HEK293 (cell line): ENCODE results near the gene PIP4K2A.
"Not testable (repeated sequence)": the region's sequence is repeated elsewhere in the genome, so short reads cannot be mapped to it uniquely, and the experiment has no call there.

Experiments
- CTCF ChIA-PET: fragments of 350-600 bp; formaldehyde crosslinking; extraction: SDS; loops from one replicate; lab custom pipeline; 2021; ENCODE audit warnings: antibody characterized with exemption; lab: Yijun Ruan, JAX
- POLR2A ChIA-PET: fragments of 300-600 bp; formaldehyde crosslinking; extraction: SDS; loops from one replicate; lab custom pipeline; 2020; ENCODE audit warnings: antibody characterized with exemption, inconsistent platforms; lab: Yijun Ruan, JAX
- H3K27ac ChIP-seq: fragments of 200-500 bp; sonication (Bioruptor generic); 2 replicates; pipeline ENCODE4 v1.5.1; 2014; ENCODE audit warnings: low read depth, low read length, control low read depth, inconsistent platforms; ENCODE audit errors: extremely low read depth
- H3K36me3 ChIP-seq, 2 experiments: fragments of 200-500 bp in 1 of 2; sonication (Bioruptor generic) in 1 of 2; 1 replicate in 1 of 2; 2 replicates in 1 of 2; pipeline ENCODE4 v1.5.1; 2014 to 2017; ENCODE audit warnings: inconsistent platforms in 2 of 2, low read length in 2 of 2; ENCODE audit not compliant: control insufficient read depth in 2 of 2, insufficient read depth in 1 of 2
- H3K4me1 ChIP-seq: fragments of 200-500 bp; sonication (Bioruptor generic); 2 replicates; pipeline ENCODE4 v1.5.1; 2014; ENCODE audit warnings: mild to moderate bottlenecking, low read length, inconsistent platforms; ENCODE audit not compliant: control insufficient read depth, insufficient read depth
- H3K4me3 ChIP-seq: 2 replicates; pipeline ENCODE4 v1.5.1; 2011; ENCODE audit warnings: low read depth, mild to moderate bottlenecking, control low read depth, low read length, moderate library complexity
- H3K9me3 ChIP-seq: fragments of 200-500 bp; sonication (Bioruptor generic); 2 replicates; pipeline ENCODE4 v1.5.1; 2014; ENCODE audit warnings: low read depth, low read length, inconsistent platforms; ENCODE audit not compliant: control insufficient read depth, insufficient read depth
- HOXC10 ChIP-seq: sonication (generic); formaldehyde crosslinking; IDR thresholded peaks from 2 replicates; pipeline ENCODE4 v1.8.1; 2023; ENCODE audit warnings: mild to moderate bottlenecking, missing genetic modification reagents
- KLF1 ChIP-seq: fragments of 450-650 bp; formaldehyde crosslinking; IDR thresholded peaks from 2 replicates; pipeline ENCODE4 v1.5.1; 2016; ENCODE audit warnings: missing biosample characterization, missing genetic modification characterization
- KLF10 ChIP-seq: fragments of 450-650 bp; IDR thresholded peaks from 2 replicates; pipeline ENCODE4 v1.5.1; 2018; ENCODE audit warnings: missing biosample characterization, mild to moderate bottlenecking, missing genetic modification characterization
- MZF1 ChIP-seq: fragments of 450-650 bp; formaldehyde crosslinking; IDR thresholded peaks from 2 replicates; pipeline ENCODE4 v1.5.1; 2017; ENCODE audit warnings: missing biosample characterization, missing genetic modification characterization, borderline replicate concordance
- OVOL3 ChIP-seq: fragments of 450-650 bp; formaldehyde crosslinking; IDR thresholded peaks from 2 replicates; pipeline ENCODE4 v1.5.1; 2016; ENCODE audit warnings: missing biosample characterization, missing genetic modification characterization
- SCRT1 ChIP-seq: fragments of 450-650 bp; formaldehyde crosslinking; IDR thresholded peaks from 2 replicates; pipeline ENCODE4 v1.5.1; 2016; ENCODE audit warnings: missing biosample characterization, missing genetic modification characterization, borderline replicate concordance
- ZBTB20 ChIP-seq: fragments of 450-650 bp; formaldehyde crosslinking; IDR thresholded peaks from 2 replicates; pipeline ENCODE4 v1.5.1; 2016; ENCODE audit warnings: missing biosample characterization, missing genetic modification characterization
- ZFP3 ChIP-seq: fragments of 450-650 bp; formaldehyde crosslinking; IDR thresholded peaks from 2 replicates; pipeline ENCODE4 v1.5.1; 2016; ENCODE audit warnings: low read depth, missing biosample characterization, missing genetic modification characterization
- ZNF138 ChIP-seq: fragments of 450-650 bp; formaldehyde crosslinking; IDR thresholded peaks from 2 replicates; pipeline ENCODE4 v1.5.1; 2016; ENCODE audit warnings: missing biosample characterization, missing genetic modification characterization, borderline replicate concordance
- ZNF24 ChIP-seq: fragments of 450-650 bp; formaldehyde crosslinking; IDR thresholded peaks from 2 replicates; pipeline ENCODE4 v1.5.1; 2016; ENCODE audit warnings: missing biosample characterization, missing genetic modification characterization
- ZNF350 ChIP-seq: fragments of 450-650 bp; formaldehyde crosslinking; IDR thresholded peaks from 2 replicates; pipeline ENCODE4 v1.5.0; 2017; ENCODE audit warnings: missing biosample characterization, mild to moderate bottlenecking, missing genetic modification characterization
- ZNF610 ChIP-seq: fragments of 450-650 bp; formaldehyde crosslinking; IDR thresholded peaks from 2 replicates; pipeline ENCODE4 v1.5.1; 2016; ENCODE audit warnings: missing biosample characterization, missing genetic modification characterization, borderline replicate concordance
- ZNF626 ChIP-seq: fragments of 450-650 bp; sonication (Bioruptor Pico); formaldehyde crosslinking; IDR thresholded peaks from 2 replicates; pipeline ENCODE4 v1.5.1; 2018; ENCODE audit warnings: missing biosample characterization, missing genetic modification characterization, inconsistent platforms
- ZNF843 ChIP-seq: fragments of 450-650 bp; formaldehyde crosslinking; IDR thresholded peaks from 2 replicates; pipeline ENCODE4 v1.5.1; 2016; ENCODE audit warnings: missing biosample characterization, missing genetic modification characterization
- ZXDB ChIP-seq: fragments of 450-650 bp; formaldehyde crosslinking; IDR thresholded peaks from 2 replicates; pipeline ENCODE4 v1.5.1; 2016; ENCODE audit warnings: missing biosample characterization, missing genetic modification characterization
- TF ChIP-seq, protein P1 (sequence below): fragments of 450-650 bp; formaldehyde crosslinking; IDR thresholded peaks from 2 replicates; pipeline ENCODE4 v1.5.1; 2016; ENCODE audit warnings: missing biosample characterization, missing genetic modification characterization, borderline replicate concordance
- TF ChIP-seq, protein P2 (sequence below): fragments of 450-650 bp; formaldehyde crosslinking; IDR thresholded peaks from 2 replicates; pipeline ENCODE4 v1.5.1; 2016; ENCODE audit warnings: missing biosample characterization, missing genetic modification characterization
- TF ChIP-seq, protein P3 (sequence below): fragments of 450-650 bp; formaldehyde crosslinking; conservative IDR thresholded peaks from 2 replicates; pipeline ENCODE4 v1.5.1; 2016; ENCODE audit warnings: low read depth, missing biosample characterization, missing genetic modification characterization

The PIP4K2A gene

DNA sequence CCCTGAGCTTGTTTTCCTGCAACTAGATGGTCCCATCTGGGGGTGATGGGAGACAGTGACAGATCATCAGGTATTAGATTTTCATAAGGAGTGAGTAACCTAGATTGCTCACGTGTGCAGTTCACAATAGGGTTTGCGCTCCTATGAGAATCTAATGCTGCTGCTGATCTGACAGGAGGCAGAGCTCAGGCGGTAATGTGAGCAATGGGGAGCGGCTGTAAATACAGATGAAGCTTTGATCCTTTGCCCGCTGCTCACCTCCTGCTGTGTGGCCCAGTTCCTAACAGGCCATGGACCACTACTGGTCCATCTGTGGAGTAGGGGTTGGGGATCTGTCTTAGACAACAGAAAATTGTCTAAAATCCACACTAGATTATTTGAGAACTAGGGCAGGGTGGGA, 22.3 kb downstream of the PIP4K2A start:
- CTCF ChIA-PET, H3K4me1 ChIP-seq, H3K36me3 ChIP-seq, POLR2A ChIA-PET, H3K4me3 ChIP-seq, H3K27ac ChIP-seq, H3K9me3 ChIP-seq: not testable (repeated sequence)
- peak; percentile 99 for TF ChIP-seq ZNF610

DNA sequence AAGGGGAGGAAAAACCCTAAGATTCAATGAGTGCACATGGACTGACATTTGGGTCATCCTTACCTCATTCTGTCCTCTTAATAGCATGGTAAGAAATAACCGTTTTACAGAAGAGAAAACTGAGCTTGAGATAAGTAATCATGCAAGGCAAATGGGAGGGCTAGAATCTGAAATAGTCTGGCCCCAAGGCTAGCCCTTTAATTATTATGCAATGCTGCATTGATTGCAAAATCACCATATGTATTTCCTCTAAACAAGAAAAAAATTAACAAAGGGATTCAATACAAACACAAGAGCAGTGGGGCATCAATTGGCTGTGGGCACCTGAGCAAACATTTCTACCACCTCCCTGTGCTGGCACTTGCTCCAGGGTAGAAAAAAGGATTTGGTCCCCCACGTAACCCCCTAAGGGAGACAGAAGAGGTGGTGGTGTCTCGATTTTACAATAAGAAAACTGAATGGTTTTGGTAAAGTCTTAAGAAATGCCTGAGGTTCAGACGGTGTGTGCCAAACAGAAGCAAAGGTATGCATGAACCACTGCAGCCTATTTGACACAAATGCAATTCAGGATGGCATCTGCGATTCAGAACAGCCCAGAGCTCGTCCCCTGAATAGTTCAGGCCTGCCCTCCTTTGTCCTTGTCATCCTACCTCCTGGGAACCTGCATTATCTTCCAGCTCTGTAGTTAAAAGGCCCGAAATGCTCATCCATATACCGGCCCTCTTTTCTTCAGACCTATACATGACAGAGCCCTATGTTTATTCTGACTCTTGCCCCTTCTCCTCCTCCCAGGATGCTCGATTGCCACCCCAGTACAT, 23.6 kb downstream of the PIP4K2A start:
- ChIA-PET CTCF (interaction anchor here (1.0 kb wide), 1 partner anchor 63 kb away, joined by 3 read pairs; no protein-coding TSS in a partner anchor), POLR2A (no interaction called here)
- H3K27ac ChIP-seq = no peak overlapping the region
- H3K4me1 ChIP-seq = no peaks in the 10 kb centered on the region; the same call in 1 of the 2 replicates
- no peaks in the 10 kb centered on the region for H3K9me3 ChIP-seq
- H3K36me3 ChIP-seq = no peaks in the 10 kb centered on the region
- no peak overlapping the region for H3K4me3 ChIP-seq
- no peak for TF ChIP-seq ZNF626 (tag by site-specific recombination)
- TF ChIP-seq ZNF610 = no peak
- TF ChIP-seq, protein P1, sequence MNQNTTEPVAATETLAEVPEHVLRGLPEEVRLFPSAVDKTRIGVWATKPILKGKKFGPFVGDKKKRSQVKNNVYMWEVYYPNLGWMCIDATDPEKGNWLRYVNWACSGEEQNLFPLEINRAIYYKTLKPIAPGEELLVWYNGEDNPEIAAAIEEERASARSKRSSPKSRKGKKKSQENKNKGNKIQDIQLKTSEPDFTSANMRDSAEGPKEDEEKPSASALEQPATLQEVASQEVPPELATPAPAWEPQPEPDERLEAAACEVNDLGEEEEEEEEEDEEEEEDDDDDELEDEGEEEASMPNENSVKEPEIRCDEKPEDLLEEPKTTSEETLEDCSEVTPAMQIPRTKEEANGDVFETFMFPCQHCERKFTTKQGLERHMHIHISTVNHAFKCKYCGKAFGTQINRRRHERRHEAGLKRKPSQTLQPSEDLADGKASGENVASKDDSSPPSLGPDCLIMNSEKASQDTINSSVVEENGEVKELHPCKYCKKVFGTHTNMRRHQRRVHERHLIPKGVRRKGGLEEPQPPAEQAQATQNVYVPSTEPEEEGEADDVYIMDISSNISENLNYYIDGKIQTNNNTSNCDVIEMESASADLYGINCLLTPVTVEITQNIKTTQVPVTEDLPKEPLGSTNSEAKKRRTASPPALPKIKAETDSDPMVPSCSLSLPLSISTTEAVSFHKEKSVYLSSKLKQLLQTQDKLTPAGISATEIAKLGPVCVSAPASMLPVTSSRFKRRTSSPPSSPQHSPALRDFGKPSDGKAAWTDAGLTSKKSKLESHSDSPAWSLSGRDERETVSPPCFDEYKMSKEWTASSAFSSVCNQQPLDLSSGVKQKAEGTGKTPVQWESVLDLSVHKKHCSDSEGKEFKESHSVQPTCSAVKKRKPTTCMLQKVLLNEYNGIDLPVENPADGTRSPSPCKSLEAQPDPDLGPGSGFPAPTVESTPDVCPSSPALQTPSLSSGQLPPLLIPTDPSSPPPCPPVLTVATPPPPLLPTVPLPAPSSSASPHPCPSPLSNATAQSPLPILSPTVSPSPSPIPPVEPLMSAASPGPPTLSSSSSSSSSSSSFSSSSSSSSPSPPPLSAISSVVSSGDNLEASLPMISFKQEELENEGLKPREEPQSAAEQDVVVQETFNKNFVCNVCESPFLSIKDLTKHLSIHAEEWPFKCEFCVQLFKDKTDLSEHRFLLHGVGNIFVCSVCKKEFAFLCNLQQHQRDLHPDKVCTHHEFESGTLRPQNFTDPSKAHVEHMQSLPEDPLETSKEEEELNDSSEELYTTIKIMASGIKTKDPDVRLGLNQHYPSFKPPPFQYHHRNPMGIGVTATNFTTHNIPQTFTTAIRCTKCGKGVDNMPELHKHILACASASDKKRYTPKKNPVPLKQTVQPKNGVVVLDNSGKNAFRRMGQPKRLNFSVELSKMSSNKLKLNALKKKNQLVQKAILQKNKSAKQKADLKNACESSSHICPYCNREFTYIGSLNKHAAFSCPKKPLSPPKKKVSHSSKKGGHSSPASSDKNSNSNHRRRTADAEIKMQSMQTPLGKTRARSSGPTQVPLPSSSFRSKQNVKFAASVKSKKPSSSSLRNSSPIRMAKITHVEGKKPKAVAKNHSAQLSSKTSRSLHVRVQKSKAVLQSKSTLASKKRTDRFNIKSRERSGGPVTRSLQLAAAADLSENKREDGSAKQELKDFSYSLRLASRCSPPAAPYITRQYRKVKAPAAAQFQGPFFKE = no peak
- TF ChIP-seq SCRT1 (tag by site-specific recombination) = no peak
- TF ChIP-seq, protein P2, sequence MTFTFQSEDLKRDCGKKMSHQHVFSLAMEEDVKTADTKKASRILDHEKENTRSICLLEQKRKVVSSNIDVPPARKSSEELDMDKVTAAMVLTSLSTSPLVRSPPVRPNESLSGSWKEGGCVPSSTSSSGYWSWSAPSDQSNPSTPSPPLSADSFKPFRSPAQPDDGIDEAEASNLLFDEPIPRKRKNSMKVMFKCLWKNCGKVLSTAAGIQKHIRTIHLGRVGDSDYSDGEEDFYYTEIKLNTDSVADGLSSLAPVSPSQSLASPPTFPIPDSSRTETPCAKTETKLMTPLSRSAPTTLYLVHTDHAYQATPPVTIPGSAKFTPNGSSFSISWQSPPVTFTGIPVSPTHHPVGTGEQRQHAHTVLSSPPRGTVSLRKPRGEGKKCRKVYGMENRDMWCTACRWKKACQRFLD (tag by site-specific recombination) = no peak
- TF ChIP-seq ZNF138 (tag by site-specific recombination) = no peak
- no peak for TF ChIP-seq OVOL3 (tag by site-specific recombination)
- no peak for TF ChIP-seq KLF10 (tag by site-specific recombination)
- no peak for TF ChIP-seq ZNF24 (tag by site-specific recombination)
- TF ChIP-seq ZNF843 (tag by site-specific recombination) = no peak
- TF ChIP-seq HOXC10 (CRISPR knock-in tag) = no peak
- no peak for TF ChIP-seq KLF1 (tag by site-specific recombination)
- TF ChIP-seq, protein P3, sequence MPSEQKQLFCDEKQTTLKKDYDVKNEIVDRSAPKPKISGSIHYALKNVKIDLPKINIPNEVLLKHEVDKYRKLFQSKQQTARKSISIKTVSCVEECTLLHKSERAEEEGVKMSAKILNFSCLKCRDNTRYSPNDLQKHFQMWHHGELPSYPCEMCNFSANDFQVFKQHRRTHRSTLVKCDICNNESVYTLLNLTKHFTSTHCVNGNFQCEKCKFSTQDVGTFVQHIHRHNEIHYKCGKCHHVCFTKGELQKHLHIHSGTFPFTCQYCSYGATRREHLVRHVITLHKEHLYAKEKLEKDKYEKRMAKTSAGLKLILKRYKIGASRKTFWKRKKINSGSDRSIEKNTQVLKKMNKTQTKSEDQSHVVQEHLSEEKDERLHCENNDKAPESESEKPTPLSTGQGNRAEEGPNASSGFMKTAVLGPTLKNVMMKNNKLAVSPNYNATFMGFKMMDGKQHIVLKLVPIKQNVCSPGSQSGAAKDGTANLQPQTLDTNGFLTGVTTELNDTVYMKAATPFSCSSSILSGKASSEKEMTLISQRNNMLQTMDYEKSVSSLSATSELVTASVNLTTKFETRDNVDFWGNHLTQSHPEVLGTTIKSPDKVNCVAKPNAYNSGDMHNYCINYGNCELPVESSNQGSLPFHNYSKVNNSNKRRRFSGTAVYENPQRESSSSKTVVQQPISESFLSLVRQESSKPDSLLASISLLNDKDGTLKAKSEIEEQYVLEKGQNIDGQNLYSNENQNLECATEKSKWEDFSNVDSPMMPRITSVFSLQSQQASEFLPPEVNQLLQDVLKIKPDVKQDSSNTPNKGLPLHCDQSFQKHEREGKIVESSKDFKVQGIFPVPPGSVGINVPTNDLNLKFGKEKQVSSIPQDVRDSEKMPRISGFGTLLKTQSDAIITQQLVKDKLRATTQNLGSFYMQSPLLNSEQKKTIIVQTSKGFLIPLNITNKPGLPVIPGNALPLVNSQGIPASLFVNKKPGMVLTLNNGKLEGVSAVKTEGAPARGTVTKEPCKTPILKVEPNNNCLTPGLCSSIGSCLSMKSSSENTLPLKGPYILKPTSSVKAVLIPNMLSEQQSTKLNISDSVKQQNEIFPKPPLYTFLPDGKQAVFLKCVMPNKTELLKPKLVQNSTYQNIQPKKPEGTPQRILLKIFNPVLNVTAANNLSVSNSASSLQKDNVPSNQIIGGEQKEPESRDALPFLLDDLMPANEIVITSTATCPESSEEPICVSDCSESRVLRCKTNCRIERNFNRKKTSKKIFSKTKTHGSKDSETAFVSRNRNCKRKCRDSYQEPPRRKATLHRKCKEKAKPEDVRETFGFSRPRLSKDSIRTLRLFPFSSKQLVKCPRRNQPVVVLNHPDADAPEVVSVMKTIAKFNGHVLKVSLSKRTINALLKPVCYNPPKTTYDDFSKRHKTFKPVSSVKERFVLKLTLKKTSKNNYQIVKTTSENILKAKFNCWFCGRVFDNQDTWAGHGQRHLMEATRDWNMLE (tag by site-specific recombination) = no peak
- no peak for TF ChIP-seq ZXDB
- TF ChIP-seq MZF1 (tag by site-specific recombination) = no peak
- TF ChIP-seq ZBTB20 (tag by site-specific recombination) = no peak
- no peak for TF ChIP-seq ZFP3 (tag by site-specific recombination)
- TF ChIP-seq ZNF350 = no peak
